22Rv1 (cell line): ENCODE data around the gene IZUMO4.

ENCODE experiments used
- ZFX ChIP-seq: fragments of 450-650 bp; IDR thresholded peaks from 2 replicates; pipeline ENCODE4 v1.6.1; 2017; ENCODE audit warnings: antibody characterized with exemption, borderline replicate concordance
- TF ChIP-seq, protein P1 (sequence below): fragments of 450-650 bp; IDR thresholded peaks from 2 replicates; pipeline ENCODE4 v1.5.1; 2017; ENCODE audit warnings: mild to moderate bottlenecking

DNA sequence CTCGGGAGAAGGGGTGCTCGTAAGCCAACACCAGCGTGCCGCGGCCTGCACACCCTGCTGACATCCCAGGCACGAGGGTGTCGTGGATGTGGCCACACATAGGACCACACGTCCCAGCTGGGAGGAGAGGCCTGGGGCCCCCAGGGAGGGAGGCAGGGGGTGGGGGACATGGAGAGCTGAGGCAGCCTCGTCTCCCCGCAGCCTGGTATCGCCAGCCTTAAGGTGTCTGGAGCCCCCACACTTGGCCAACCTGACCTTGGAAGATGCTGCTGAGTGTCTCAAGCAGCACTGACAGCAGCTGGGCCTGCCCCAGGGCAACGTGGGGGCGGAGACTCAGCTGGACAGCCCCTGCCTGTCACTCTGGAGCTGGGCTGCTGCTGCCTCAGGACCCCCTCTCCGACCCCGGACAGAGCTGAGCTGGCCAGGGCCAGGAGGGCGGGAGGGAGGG, 2.4 kb downstream of the IZUMO4 start:
- TF ChIP-seq, protein P1, sequence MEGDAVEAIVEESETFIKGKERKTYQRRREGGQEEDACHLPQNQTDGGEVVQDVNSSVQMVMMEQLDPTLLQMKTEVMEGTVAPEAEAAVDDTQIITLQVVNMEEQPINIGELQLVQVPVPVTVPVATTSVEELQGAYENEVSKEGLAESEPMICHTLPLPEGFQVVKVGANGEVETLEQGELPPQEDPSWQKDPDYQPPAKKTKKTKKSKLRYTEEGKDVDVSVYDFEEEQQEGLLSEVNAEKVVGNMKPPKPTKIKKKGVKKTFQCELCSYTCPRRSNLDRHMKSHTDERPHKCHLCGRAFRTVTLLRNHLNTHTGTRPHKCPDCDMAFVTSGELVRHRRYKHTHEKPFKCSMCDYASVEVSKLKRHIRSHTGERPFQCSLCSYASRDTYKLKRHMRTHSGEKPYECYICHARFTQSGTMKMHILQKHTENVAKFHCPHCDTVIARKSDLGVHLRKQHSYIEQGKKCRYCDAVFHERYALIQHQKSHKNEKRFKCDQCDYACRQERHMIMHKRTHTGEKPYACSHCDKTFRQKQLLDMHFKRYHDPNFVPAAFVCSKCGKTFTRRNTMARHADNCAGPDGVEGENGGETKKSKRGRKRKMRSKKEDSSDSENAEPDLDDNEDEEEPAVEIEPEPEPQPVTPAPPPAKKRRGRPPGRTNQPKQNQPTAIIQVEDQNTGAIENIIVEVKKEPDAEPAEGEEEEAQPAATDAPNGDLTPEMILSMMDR = no peak
- no peak for TF ChIP-seq ZFX
